GM12892 (cell line): ENCODE data around the gene KRT222.

Experiments used
- POLR2A ChIP-seq: IDR thresholded peaks from 2 replicates; pipeline ENCODE4 v1.6.1; 2011; ENCODE audit warnings: low read depth, low read length, control low read depth
- POLR2AphosphoS5 ChIP-seq: IDR thresholded peaks from 2 replicates; pipeline ENCODE4 v1.6.1; 2011; ENCODE audit warnings: low read depth, low read length, control low read depth

GRCh38 chr17:40666331-40666730 is 1.4 kb upstream of the KRT222 start:
- no peak for TF ChIP-seq POLR2A
- TF ChIP-seq POLR2AphosphoS5, result no peak
